Keratinocyte (primary cell): Measurements from ENCODE around the gene GOLIM4.

ENCODE experiments used
- CTCF ChIP-seq, 3 experiments: IDR thresholded peaks in 1 of 3; conservative IDR thresholded peaks in 1 of 3; optimal IDR thresholded peaks in 1 of 3; 2 replicates in 2 of 3; 3 replicates in 1 of 3; pipeline versions ENCODE3 to v1.5.1; 2011; ENCODE audit warnings: low read length in 3 of 3, mild to moderate bottlenecking in 3 of 3, moderate library complexity in 2 of 3, control low read depth in 1 of 3, inconsistent platforms in 1 of 3; ENCODE audit not compliant: insufficient read depth in 2 of 3; ENCODE audit errors: extremely low read depth in 1 of 3
- EZH2 ChIP-seq: IDR thresholded peaks from one replicate; pipeline ENCODE4 v1.6.1; 2012; ENCODE audit warnings: inconsistent platforms, mild to moderate bottlenecking, low read length, moderate library complexity

GRCh38 chr3:168068346-168068745 lies 27.4 kb downstream of the GOLIM4 start:
- TF ChIP-seq EZH2 = no peak
- TF ChIP-seq CTCF (optimal IDR thresholded peaks at IDR 0.05 in 1 of 3, IDR thresholded peaks at IDR 0.05 in 1 of 3, conservative IDR thresholded peaks at IDR 0.05 in 1 of 3; ENCODE audit: extremely low read depth in 1 of 3, insufficient read depth in 2 of 3, low read length in 3 of 3) = no peak
